IMR-90 (cell line): ENCODE data around the gene SRD5A1. TPM values are rescaled to one million over a fixed set of nuclear protein-coding genes. Genes with fewer than 3 reads are reported as not detected.

ENCODE experiments used
- ATAC-seq: fragments of 200-7000 bp; cut with Tn5 transposase; 2 replicates; pipeline ENCODE4 v1.9.1; 2020; ENCODE audit warnings: low read depth, mild to moderate bottlenecking, moderate library complexity
- BruUV-seq: library from RNA; stranded (reverse); fragments of 400-500 nt; replicated peaks from 2 replicates; lab custom pipeline; 2021; lab: Mats Ljungman, UMichigan
- CTCF ChIA-PET: fragments of 300-600 bp; formaldehyde crosslinking; extraction: SDS; loops from one replicate; lab custom pipeline; 2021; ENCODE audit warnings: antibody characterized with exemption; lab: Yijun Ruan, JAX
- POLR2A ChIA-PET: fragments of 300-600 bp; sonication (Branson Sonifier 250); formaldehyde crosslinking; loops from one replicate; lab custom pipeline; 2022; ENCODE audit warnings: antibody characterized with exemption; ENCODE audit not compliant: unreplicated experiment; lab: Charles Lee
- DNase-seq: peaks from one replicate; pipeline ENCODE4 v3.0.0; 2013
- H2AFZ ChIP-seq: replicated peaks from 2 replicates; pipeline ENCODE3; 2013; ENCODE audit warnings: low read length, mild to moderate bottlenecking; ENCODE audit not compliant: poor library complexity
- H2AK5ac ChIP-seq: 2 replicates; pipeline ENCODE4 v1.6.1; 2013; ENCODE audit warnings: low read depth, low read length, inconsistent platforms
- H2AK9ac ChIP-seq: replicated peaks from 2 replicates; pipeline ENCODE3; 2013; ENCODE audit warnings: mild to moderate bottlenecking, low read depth, low read length, moderate library complexity; ENCODE audit not compliant: poor library complexity
- H2BK120ac ChIP-seq: 2 replicates; pipeline ENCODE4 v1.6.1; 2013; ENCODE audit warnings: low read depth, low read length, inconsistent platforms
- H2BK15ac ChIP-seq: 3 replicates; pipeline ENCODE4 v1.6.1; 2013; ENCODE audit warnings: low read depth, low read length, inconsistent platforms
- H2BK20ac ChIP-seq: 2 replicates; pipeline ENCODE4 v1.6.1; 2013; ENCODE audit warnings: low read depth, mild to moderate bottlenecking, inconsistent platforms, low read length, moderate library complexity
- H2BK5ac ChIP-seq: 2 replicates; pipeline ENCODE4 v1.6.1; 2013; ENCODE audit warnings: mild to moderate bottlenecking, low read depth, low read length, inconsistent platforms; ENCODE audit not compliant: poor library complexity, severe bottlenecking
- H3K14ac ChIP-seq: replicated peaks from 2 replicates; pipeline ENCODE4 v1.6.1; 2013; ENCODE audit warnings: low read depth, low read length, inconsistent platforms
- H3K18ac ChIP-seq: 2 replicates; pipeline ENCODE4 v1.6.1; 2013; ENCODE audit warnings: low read depth, low read length, control low read depth
- H3K23ac ChIP-seq: 2 replicates; pipeline ENCODE4 v1.6.1; 2013; ENCODE audit warnings: low read depth, low read length, inconsistent platforms
- H3K27ac ChIP-seq: 2 replicates; pipeline ENCODE4 v1.5.1; 2013; ENCODE audit warnings: mild to moderate bottlenecking, control low read depth, low read length; ENCODE audit not compliant: insufficient read depth
- H3K27me3 ChIP-seq: 2 replicates; pipeline ENCODE4 v1.6.1; 2013; ENCODE audit warnings: low read length; ENCODE audit not compliant: control insufficient read depth, insufficient read depth
- H3K36me3 ChIP-seq: 2 replicates; pipeline ENCODE4 v1.6.1; 2013; ENCODE audit warnings: low read length, mixed read lengths; ENCODE audit not compliant: control insufficient read depth, insufficient read depth
- H3K4ac ChIP-seq: 2 replicates; pipeline ENCODE4 v1.6.1; 2013; ENCODE audit warnings: low read depth, low read length, inconsistent platforms
- H3K4me1 ChIP-seq: 2 replicates; pipeline ENCODE4 v1.6.1; 2013; ENCODE audit warnings: low read length, mixed read lengths; ENCODE audit not compliant: control insufficient read depth, insufficient read depth
- H3K4me2 ChIP-seq: 2 replicates; pipeline ENCODE4 v1.6.1; 2013; ENCODE audit warnings: low read depth, mild to moderate bottlenecking, control low read depth, low read length, moderate library complexity
- H3K4me3 ChIP-seq: 2 replicates; pipeline ENCODE4 v1.5.1; 2013; ENCODE audit warnings: low read depth, mild to moderate bottlenecking, control low read depth, low read length, moderate library complexity; ENCODE audit not compliant: insufficient read depth
- H3K56ac ChIP-seq: 2 replicates; pipeline ENCODE4 v1.6.1; 2013; ENCODE audit warnings: low read length, inconsistent platforms; ENCODE audit not compliant: insufficient read depth; ENCODE audit errors: extremely low read depth
- H3K79me1 ChIP-seq, 2 experiments: 2 replicates each; pipeline ENCODE4 v1.6.1; 2013; ENCODE audit warnings: low read length in 2 of 2, inconsistent platforms in 1 of 2, low read depth in 1 of 2
- H3K9ac ChIP-seq: 2 replicates; pipeline ENCODE4 v1.6.1; 2013; ENCODE audit warnings: low read depth, low read length, control low read depth
- H3K9me1 ChIP-seq: 2 replicates; pipeline ENCODE4 v1.6.1; 2013; ENCODE audit warnings: low read length, inconsistent platforms; ENCODE audit not compliant: insufficient read depth
- H3K9me3 ChIP-seq: 2 replicates; pipeline ENCODE4 v1.6.1; 2013; ENCODE audit warnings: low read length; ENCODE audit not compliant: control insufficient read depth, insufficient read depth
- H4K20me1 ChIP-seq: 2 replicates; pipeline ENCODE4 v1.6.1; 2013; ENCODE audit warnings: low read length, inconsistent platforms; ENCODE audit not compliant: insufficient read depth
- H4K5ac ChIP-seq: 2 replicates; pipeline ENCODE4 v1.6.1; 2013; ENCODE audit warnings: mild to moderate bottlenecking, low read depth, low read length, control low read depth
- H4K8ac ChIP-seq, 2 experiments: 2 replicates each; pipeline ENCODE4 v1.6.1; 2013; ENCODE audit warnings: low read depth in 2 of 2, low read length in 2 of 2, control low read depth in 1 of 2, inconsistent platforms in 1 of 2
- H4K91ac ChIP-seq: 2 replicates; pipeline ENCODE4 v1.6.1; 2013; ENCODE audit warnings: low read depth, low read length, inconsistent platforms; ENCODE audit not compliant: insufficient read depth
- CEBPB ChIP-seq: IDR thresholded peaks from 2 replicates; pipeline ENCODE4 v1.6.1; 2012; ENCODE audit warnings: low read depth, low read length, improper control_type of control experiment
- MAZ ChIP-seq: IDR thresholded peaks from 2 replicates; pipeline ENCODE4 v1.6.1; 2012; ENCODE audit warnings: low read depth, mild to moderate bottlenecking, low read length, improper control_type of control experiment, moderate library complexity, borderline replicate concordance
- RAD21 ChIP-seq: IDR thresholded peaks from 2 replicates; pipeline ENCODE4 v1.6.1; 2012; ENCODE audit warnings: low read length, improper control_type of control experiment
- RCOR1 ChIP-seq: IDR thresholded peaks from 2 replicates; pipeline ENCODE4 v1.6.1; 2012; ENCODE audit warnings: mild to moderate bottlenecking, low read length, improper control_type of control experiment; ENCODE audit not compliant: insufficient replicate concordance
- SMC3 ChIP-seq: fragments of 150-350 bp; IDR thresholded peaks from 2 replicates; pipeline ENCODE4 v1.6.1; 2016; ENCODE audit warnings: low read depth, mild to moderate bottlenecking, antibody characterized with exemption, low read length, moderate library complexity
- whole genome bisulfite sequencing, 2 experiments: methylation state at CpG; one replicate each; pipeline versions ENCODE4 v1.1.5 to v1.1.7; 2013; ENCODE audit warnings: missing lambda C conversion rate in 2 of 2; ENCODE audit not compliant: insufficient read length in 1 of 2; ENCODE audit errors: extremely low coverage in 2 of 2; 5-methylcytosine and 5-hydroxymethylcytosine counted together
- dilution Hi-C: fragments of 300-500 bp; cut with HindIII; formaldehyde crosslinking; loops from one replicate; pipeline ENCODE4 v1.14.3; 2018; ENCODE audit warnings: low sequenced_read_pairs; ENCODE audit not compliant: unreplicated experiment
- in situ Hi-C: fragments of 300-500 bp; cut with MboI; formaldehyde crosslinking; loops from 3 replicates; pipeline ENCODE4 v1.14.3; 2019; ENCODE audit warnings: low sequenced_read_pairs, inconsistent platforms, mixed read lengths
- intact Hi-C: fragments of 100-400 bp; cut with micrococcal nuclease; formaldehyde crosslinking; loops from 2 replicates; pipeline ENCODE4 v1.10.0; 2022
- polyA plus RNA-seq, 3 experiments: library from polyadenylated mRNA; depleted of rRNA; stranded (reverse); fragments of >200 nt; gene quantifications; 2 replicates each; pipeline ENCODE4 v1.2.3, GENCODE V29; 2012; ENCODE audit warnings: low replicate concordance in 1 of 3
- total RNA-seq: library from RNA; depleted of rRNA; stranded (reverse); fragments of >200 nt; gene quantifications from 2 replicates; pipeline ENCODE4 v1.2.3, GENCODE V29; 2012

The SRD5A1 gene
- total and polyA plus RNA-seq, 2 of the 4 experiments (the other 2 are of a cell fraction), result 6.3 to 18.2 TPM

- 69% methylated on average over 3 of the region's 15 CpGs; no CpG with 5 or more reads in 1 of the 2 experiments for WGBS, 2 experiments
- dilution Hi-C loops (no loop called here), intact Hi-C loops (loop anchor here (2.0 to 5.0 kb wide), 3 partner anchors 21 to 79 kb away; partner anchors contain the start of genes NSUN2 and SRD5A1), in situ Hi-C loops (no loop called here)
- Histone ChIP-seq H3K18ac (peak overlapping the region; percentile 56; the same call in 1 of the 2 replicates), H2BK5ac (peak overlapping the region; percentile 93), H2BK15ac (peak overlapping the region; percentile 23; the same call in 2 of the 3 replicates), H2AK9ac (peak overlapping the region; percentile 97), H2AFZ (peak overlapping the region; percentile 96), H4K5ac (peak overlapping the region; percentile 65; the same call in 1 of the 2 replicates), H4K20me1 (peaks cover 25% of the 10 kb centered on the region), H2AK5ac (peak overlapping the region; percentile 87), H3K27ac (peak overlapping the region; percentile 88), H3K9me3 (no peaks in the 10 kb centered on the region), H2BK20ac (peak overlapping the region; percentile 82; the same call in 1 of the 2 replicates), H2BK120ac (peak overlapping the region; percentile 74; the same call in 1 of the 2 replicates), H4K91ac (peak overlapping the region; percentile 78), H3K4me3 (peak overlapping the region; percentile 78), H3K14ac (peak overlapping the region; percentile 95), H3K4ac (peak overlapping the region; percentile 93), H3K79me1 (peaks cover 4 to 28% of the 10 kb centered on the region in 2 experiments; a peak in 3 of 4 replicates), H3K9ac (peak overlapping the region; percentile 60), H3K4me2 (peak overlapping the region; percentile 96), H3K56ac (peak overlapping the region; percentile 66; the same call in 1 of the 2 replicates), H3K23ac (peak overlapping the region; percentile 99), H3K27me3 (no peaks in the 10 kb centered on the region), H3K36me3 (no peaks in the 10 kb centered on the region), H3K9me1 (peaks cover 21% of the 10 kb centered on the region), H3K4me1 (peaks cover 12% of the 10 kb centered on the region), H4K8ac (peak overlapping the region; percentile 44 to 45; a peak in 3 of 4 replicates)
- ChIA-PET CTCF (interaction anchor here (1.0 kb wide), 1 partner anchor 12 kb away, joined by 3 read pairs; no protein-coding TSS in a partner anchor), POLR2A (no interaction called here)
- no peak for ATAC-seq
- no TSS peak for BruUV-seq
- TF ChIP-seq RAD21 (no peak), RCOR1 (no peak), MAZ (no peak), SMC3 (0 out of 2 replicates have a peak, but pooled peaks have one; percentile 2), CEBPB (peak; percentile 37; the same call in 1 of the 2 replicates)
- DNase-seq, result peak; percentile 73
These were observed 78.3 kb downstream of the SRD5A1 start for GRCh38 chr5:6711409-6712141.
